NCI-H2107 treated with DMSO at 0.1 percent for 48 hours (cell line): ENCODE measurements around the gene ARHGEF28.

ENCODE experiments used
- DNase-seq: peaks from one replicate; lab custom pipeline; 2025; ENCODE audit not compliant: unreplicated experiment; lab: John Stamatoyannopoulos, UW

The ARHGEF28 gene

DNA sequence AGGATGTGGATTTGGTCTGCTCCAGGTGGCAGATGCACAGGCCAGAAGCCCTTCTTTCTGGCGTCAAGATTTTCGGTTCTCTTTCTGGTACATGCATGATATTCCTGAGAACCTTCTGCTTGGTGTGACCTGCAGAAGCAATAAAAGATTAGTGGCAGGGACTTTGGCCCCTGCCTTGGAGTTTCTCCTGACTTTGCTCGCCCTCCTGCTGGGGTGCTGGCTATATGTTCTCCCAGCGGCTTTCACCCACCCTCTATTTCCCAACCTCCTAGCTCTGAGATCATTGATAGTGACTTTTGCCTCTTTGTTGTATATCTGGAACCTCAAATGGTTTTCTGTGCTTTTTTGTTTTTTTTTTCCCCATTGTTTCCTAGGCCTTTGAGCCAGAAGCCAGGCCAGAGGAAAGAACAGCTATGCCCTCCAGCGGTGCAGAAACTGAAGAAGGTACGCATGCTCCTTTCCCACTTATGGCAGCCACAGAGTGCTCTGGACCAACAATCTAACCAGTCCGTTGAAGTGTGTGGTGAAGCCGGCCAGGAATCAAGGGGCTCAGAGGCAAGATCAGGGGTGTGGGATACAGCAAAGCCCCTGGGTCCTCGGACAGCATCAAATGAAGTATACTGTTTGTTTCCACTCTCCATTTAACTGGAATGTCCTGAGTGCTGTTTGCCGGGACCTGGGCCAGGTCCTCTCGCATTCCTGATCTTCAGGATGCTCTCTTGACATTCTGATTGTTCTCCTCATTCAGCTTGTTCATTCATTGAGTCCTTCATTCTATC lies 154.5 kb downstream of the ARHGEF28 start:
- DNase-seq: no peak

DNA sequence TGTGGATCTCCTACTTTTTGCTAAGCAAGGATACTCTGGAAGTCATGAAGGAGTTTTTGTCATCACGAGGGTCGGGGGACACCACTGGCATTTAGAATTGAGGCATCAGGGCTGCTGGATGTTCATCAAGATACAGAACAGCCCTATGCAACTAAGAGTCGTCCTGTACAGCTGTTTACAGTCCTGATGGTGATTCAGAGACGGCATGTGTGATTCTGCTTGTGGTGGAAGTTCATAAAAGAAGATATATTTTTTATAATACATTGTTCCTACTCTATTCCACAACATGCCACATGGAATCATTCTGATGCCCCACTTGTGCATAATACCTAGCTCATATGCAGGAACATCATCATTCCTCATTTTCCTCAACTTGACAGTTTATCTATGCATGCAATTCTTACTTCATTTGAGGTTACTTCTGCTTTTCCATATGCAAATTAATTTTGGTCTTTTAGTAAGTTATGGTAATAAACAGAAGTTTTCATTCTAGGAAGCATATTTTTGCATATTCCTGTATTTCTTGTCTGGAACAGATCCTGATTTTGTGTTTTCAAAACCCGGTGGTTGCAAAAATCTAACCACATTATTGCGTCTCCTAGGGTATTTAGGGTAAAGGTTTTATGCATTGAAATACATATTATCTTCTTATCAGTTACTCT lies 155.2 kb downstream of the ARHGEF28 start:
- DNase-seq: no peak

DNA sequence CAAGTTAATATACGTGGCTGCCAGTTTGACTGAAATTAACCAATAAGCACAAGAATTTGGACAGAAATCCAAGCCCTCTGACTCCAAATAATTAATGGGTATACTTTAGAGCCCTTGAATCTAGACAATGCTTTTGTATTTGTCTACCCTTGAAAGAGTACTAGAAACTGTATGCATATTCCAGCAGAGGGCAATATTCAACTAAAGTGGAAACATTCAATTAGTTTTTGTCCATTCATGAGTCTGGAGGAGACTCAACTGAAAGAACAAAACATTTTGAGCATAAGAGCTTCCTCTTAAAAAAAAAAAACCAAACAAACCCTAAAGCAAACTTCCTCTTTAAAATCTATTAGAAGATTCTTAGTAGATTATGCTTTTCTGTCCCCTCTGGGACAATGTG lies 157.8 kb downstream of the ARHGEF28 start:
- no peak for DNase-seq

DNA sequence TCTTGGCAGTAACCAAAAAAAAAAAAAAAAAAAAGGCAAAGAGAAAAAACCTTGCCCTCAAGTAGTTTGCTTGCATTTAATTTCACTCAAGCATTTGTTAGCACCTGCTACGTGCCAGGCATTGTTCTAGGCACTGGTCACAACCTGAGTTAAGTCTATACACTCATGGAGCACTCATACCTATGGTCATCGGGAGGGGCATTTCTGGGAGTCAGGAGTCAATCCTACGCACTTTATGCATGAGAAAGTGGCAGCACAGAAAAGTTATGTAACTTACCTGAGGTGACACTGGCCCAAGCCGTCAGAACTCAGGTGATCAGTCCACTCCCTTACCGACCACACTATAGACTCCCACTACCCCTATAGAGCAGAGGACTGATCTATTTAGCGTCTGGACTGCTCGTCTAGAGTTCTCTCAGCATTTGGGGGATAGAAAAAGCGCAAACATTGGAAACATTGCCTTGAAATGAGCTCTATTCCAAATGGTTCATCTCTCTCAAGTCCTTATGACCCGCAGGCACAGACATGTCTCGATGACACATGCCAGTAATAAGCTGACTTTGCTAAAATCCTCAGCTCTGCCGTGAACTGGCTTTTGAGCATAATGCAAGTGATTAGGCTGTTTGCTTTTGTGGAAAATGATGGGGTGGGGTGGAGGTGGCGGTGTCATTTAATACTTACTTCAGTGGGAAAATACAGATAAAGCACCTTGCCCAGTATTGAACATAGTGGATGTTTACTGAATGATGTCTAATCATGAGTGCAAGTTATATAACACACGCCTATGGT lies 160.2 kb downstream of the ARHGEF28 start:
- no peak for DNase-seq

DNA sequence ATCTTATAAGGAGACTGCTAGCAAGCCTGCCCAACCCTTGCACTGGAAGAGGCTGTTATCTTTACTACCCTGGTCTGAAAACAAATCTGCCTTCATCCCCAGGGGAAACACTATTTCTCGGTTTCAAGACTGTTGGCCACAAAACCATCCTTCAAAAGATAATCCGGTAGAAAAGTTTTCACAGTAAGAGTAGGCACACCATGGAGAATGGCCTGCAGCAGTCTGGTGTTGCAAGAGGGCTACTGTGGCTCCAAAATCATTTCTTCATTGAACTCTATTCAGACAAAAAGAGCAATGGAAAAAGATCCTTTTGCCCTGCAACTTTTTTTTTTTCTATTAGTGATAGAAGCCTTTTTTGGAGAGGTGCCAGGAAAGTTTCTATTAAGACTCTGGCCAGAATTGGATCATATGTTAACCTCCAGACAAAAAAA lies 163.9 kb downstream of the ARHGEF28 start:
- no peak for DNase-seq

DNA sequence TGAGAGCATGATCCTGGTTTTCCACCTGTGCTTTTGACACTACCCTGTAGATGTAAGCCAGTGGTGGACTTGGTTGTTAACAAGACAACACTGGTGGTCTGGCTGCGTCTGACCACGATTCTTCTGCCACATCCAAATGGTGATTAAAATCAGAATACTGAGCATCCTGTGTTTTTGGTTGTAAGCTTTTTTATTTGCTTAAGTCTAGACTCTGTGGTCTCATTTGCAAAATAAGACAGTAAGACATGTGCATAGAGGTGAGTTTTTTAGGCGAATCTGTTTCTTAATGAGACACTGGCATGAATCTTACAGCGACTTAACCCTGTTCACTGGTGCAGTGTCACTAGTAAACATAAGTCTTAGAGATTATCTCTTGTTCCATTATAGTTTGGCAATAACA lies 165.4 kb downstream of the ARHGEF28 start:
- no peak for DNase-seq

DNA sequence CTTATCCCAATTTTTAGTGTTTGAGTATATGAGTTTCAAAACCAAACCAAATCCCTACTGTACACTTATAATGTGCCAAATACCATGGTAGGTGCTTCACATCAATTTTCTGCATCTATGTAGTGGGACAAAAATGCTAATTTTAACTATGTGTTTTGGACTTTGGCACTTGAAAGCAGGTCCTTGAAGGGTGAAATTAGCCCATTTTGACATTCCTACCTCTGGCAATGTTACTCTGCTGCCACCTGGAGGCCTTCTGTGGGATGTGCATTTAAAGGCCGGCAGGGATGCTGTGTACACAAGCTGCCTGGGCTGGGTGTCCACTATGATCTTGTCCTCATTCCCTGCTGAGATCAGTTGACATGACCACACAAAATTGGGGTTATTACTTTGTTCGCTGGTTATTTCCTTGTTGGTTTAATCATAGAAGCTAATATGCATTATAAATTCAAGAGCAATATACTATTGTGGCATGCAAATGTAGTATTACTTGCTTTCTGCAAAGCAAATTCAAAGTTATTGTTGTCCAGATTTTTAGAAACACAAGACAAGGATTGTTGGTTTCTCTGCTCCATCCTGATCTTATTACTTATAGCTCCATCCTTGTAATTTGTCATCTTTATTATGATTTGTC lies 166.8 kb downstream of the ARHGEF28 start:
- peak; percentile 8 for DNase-seq

DNA sequence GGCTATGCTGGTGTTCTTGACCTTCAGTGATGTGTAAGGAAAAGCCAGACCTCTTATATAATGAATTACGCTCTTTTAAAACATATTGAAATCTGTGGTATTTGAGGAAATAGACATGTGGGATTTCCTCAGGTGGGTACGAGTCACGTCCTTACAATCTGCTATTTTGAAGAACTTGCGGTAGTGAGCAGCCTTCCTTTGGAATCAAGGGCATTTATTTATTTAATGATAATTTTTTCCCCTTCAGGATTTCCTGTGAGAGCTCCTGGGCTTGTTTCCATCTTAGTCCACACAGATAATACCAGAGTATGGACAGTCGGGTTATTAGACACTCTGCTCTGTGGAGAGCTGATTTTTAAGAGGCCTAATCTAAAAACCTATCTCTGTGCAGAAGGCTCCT lies 167.9 kb downstream of the ARHGEF28 start:
- DNase-seq: no peak

DNA sequence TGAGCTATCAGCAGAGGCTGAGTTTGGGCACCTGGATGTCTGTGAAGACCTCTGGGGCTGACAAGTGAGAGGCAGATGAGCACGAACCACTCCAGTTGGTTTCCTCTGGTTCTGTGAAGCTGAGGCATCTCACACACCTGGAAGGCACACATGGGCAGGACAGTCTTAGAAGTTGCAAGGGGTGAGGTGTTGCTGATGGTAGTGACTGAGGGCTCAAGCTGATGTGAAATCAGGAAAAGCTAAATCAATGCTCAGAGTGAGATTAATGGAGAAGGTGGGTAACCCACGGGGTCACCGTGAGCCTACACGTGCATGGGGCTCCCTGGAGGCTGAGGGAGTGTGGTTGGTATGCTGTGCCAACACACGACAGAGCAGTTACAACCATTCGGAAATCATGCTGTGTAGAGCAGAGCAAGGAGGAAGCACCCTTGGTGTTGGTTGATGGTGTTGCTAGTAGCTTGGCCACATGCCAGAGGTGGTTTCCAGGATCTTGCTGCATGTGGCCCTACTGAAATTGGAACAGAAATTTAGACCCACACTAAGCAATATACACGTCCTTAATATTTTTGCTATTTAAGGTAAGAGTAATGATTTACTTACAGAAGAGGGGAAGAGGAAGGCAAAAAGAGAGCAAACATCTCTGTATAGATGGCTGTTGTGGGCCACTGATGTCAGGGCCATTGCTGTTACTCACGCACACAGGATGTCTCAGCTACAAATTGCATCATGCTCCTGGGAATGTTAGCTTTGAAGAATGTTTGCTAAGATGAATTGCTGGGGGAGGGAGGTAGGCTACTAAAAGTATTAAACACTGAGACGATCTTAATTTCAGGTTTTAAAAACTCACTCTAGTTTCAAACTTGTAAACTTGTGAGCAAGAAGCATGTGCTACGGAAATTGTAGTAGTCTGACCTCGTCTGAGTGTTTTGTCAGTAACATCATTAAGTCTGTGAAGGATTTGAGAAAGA lies 170.5 kb downstream of the ARHGEF28 start:
- no peak for DNase-seq

DNA sequence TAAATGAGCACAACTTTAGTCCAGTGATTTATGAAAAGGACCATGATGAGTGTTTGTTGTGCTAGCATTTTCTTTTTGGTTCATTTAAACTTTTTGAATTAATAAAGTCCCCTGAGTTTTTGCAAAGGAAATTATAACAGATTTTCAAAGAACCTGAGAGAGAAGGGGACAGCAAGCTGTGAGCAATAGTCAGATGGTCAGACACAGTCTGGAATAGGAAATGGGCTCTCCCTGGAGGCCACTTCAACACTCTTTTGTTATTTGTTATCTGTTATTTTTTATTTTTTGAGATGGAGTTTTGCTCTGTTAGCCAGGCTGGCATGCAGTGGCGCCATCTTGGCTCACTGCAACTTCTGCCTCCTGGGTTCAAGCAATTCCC lies 171.1 kb downstream of the ARHGEF28 start:
- no peak for DNase-seq

DNA sequence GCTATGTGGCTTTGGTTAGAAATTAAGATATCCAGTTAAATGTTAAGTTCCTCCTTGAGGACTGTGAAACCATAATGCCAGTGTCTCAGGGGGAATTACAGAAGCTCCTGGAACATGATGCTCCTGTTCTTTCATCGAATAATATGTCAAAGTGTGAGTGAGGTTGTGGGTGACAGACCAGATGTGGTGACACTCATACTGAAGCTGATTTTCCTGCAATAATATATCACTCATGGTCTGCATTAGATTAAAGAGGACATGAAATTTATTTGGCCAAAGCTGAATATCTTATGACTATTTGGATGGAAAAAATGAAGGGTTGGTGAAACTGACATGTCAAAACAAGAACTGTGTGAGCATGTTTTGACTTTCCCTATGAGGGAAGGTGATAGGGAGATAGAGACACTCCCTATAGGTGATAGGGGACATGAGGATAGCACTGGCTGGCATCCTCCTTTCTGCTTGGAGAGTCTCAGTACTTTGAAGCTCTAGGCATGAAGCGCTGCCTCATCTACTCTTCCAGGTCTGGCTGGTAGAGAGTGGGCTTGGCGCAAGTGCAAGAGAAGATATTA lies 173.5 kb downstream of the ARHGEF28 start:
- DNase-seq: no peak

DNA sequence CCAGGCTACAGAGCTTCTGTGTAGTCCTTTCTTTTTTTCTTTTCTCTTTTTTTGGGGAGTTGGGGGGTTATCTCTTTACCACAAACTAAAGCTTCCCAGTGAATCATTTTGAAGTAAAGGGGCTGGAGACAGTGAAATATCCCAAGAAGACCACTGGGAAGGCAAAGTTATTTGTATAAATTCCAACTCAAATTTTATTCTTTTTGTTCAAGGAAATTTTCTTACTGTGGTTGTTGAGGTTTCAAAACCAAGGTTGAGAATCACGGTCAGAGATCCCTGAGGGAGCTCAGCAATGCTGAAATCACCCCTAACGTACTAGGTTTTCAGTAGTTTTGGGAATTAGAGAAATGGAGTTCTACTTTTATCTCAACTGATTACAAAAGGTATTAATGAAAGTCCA lies 175.7 kb downstream of the ARHGEF28 start:
- DNase-seq: no peak

DNA sequence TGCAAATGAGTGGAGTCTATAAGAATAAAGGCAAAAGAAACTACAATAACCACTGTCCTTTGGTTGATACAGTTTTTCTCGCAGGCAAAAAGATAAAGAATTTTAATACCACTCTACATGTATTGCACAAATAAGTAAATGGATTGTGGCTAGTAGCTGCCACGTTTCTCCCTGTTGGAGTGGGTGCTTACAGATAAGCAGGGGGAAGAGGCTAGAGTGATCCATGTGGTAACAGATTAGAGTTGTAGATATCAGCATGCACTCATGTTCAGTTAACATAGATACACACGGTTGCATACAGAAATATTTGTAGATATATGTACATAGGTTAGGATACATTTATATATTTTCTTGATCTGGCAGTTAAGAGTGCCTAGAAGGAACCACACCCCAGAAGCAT lies 179.5 kb downstream of the ARHGEF28 start:
- DNase-seq: no peak

DNA sequence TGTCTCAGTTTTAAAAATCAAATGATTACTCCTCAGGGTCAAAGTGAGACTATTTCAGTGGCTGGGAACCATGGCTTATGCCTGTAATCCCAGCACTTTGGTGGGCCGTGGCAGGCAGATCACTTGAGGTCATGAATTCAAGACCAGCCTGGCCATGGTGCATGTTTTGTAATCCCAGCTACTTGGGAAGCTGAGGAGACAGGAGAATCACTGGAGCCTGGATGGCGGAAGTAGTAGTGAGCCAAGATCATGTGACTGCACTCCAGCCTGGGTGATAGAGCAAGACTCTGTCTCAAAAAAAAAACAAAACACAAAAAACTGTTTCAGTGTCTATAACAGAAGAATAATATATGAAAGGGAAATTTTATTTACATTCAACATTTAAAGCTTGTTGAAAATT lies 182.9 kb downstream of the ARHGEF28 start:
- no peak for DNase-seq

DNA sequence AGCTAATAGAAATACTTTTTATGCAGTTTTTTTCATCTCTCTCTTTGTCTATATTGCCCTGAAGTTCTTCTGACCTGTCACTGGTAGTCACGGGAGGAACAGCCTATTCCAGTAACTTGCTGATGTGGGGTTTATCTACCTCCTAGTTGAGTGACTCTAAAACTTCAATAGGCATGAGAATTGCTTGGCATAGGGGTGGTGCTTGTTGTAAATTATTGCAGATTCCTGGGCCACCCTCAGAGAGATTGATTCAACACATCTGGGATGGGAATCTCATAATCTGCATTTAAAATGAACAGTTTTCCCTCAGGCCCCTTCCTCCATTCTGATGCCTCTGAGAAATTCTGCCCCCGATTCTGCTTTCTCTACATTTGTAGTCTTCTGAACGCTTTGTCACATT lies 184.4 kb downstream of the ARHGEF28 start:
- DNase-seq: no peak

DNA sequence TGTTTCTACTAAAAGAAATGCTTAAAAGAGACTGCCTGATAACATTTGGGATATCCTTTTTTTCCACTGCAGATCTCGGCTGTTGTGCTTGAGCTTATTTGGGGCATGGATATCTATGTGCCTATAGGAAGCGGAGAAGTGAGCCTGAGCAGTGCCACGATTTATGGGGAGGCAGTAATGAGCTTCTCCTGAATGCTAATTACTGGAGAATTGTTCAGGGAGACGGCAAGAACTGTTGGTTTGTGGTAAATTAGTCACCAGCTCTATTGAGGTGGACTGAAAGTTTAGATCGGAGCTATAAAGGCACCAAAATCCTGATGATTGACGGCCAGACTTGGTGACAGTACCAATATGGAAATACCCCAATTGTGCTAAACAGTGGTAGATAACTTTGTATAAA lies 186.5 kb downstream of the ARHGEF28 start:
- DNase-seq: no peak

DNA sequence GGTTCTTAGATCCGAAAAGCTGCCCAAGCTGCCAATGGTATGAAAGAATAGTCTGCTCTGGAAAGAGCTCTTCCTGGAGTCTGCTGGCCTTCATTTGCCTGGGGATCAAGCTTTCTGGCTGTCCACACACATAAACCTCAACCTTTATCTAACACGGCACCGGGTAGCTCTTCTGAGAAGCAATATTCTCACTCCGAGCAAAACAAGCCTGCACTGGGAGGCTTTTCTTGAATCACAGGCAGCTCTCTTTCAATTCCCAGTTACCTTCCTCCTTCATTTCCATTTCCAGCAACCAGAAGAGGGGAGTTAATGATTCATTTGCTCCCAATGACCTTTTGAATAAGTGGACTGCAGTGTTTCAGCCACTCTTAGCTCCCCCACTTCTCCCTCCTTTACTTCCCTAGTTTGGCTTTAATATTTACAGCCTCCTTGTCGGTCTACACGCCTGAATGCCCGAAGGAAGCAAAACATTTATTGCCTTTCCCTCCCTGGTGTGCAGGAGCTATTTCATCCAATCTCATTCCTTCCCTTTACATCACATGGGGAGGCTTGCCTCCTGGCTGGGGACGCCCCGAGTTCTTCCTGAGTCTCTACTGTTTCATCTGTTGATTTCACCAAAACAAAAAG lies 187.1 kb downstream of the ARHGEF28 start:
- DNase-seq: no peak

DNA sequence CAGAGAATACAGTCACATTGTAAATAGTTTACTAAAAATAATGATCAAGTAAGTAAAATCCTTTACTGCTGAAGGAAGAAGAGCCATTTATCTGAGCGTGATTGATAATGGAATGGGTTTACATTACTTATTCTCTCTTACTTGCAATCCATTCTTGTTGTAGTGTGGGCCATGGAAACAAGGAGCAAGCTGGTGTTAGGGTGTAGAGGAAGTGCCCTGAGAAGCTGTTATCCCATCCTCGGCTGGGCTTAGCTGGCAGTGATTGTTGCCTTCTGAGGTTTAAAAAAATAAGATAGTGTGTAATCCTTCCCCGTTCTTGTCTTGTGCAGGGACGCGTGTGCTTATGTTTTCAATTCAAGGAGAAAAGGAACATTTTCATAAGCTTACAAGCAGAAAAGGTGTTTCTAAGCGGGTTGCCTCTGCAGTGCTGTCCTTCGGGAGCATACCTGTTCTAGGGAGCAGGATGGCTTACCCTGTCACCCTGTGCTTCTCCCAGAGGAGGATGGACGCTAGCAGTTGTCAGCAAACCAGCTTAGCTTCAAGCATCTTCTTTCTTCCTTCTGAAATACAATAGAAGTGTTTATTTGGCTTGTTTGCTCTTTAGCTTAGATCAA lies 188.3 kb downstream of the ARHGEF28 start:
- no peak for DNase-seq

DNA sequence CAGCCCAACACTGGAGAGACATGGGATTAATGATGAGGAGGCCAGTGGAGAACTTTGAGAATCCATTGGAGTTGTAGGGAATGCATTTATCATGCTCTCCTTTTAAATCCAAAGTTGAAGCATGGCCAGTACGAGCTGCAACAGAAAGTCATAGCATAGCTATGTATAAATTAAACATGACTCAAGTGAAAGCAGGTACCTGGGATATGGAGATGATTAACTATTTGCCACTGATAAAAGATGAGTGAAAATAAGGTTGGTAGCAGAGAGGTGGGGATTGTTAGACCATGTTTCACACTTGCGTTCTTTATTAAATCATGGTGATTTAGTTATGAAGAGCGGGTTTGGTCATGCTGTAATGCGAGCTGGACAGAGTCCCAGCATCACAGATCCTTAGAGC lies 189.6 kb downstream of the ARHGEF28 start:
- DNase-seq: no peak
